ENCODE data around the gene CDH23. TPM values are rescaled to one million over a fixed set of nuclear protein-coding genes. Genes with fewer than 3 reads are reported as not detected.

The CDH23 gene
- total and polyA plus RNA-seq, 9 of the 15 experiments (the other 6 are each of a cell fraction or from before 2014, with no cell fraction given): 0.18 to 1.2 (median 0.47) TPM

- Histone ChIP-seq H3K9me3 (replicated peaks; ENCODE audit: control insufficient read depth, insufficient read depth, low read depth, low read length) (no peaks in the 10 kb centered on the region), H3K9ac (ENCODE audit: insufficient read depth in 1 of 2, low read depth in 2 of 2, low read length in 2 of 2) (no peak overlapping the region), H3K27me3 (ENCODE audit: control insufficient read depth in 2 of 2, insufficient read depth in 2 of 2, low read length in 2 of 2) (peaks cover 32 to 85% of the 10 kb centered on the region in 2 experiments; a peak in 4 of 5 replicates), H2AFZ (ENCODE audit: low read depth, low read length) (no peak overlapping the region), H3K4me2 (ENCODE audit: insufficient read depth, low read length) (no peak overlapping the region), H3K4me3 (no peak overlapping the region), H3K27ac (ENCODE audit: extremely low read depth, low read depth, low read length) (no peak overlapping the region), H3K9me1 (ENCODE audit: control insufficient read depth, insufficient read depth, low read length) (no peaks in the 10 kb centered on the region), H4K20me1 (replicated peaks; ENCODE audit: control insufficient read depth, insufficient read depth, low read length) (peaks cover 9% of the 10 kb centered on the region), H3K4me1 (replicated peaks in 1 of 2; ENCODE audit: control insufficient read depth in 2 of 2, insufficient read depth in 2 of 2, low read length in 2 of 2) (peaks cover 0 to 7% of the 10 kb centered on the region in 2 experiments; a peak in 3 of 5 replicates), H3K79me2 (ENCODE audit: control insufficient read depth, insufficient read depth, low read length) (no peaks in the 10 kb centered on the region), H3K36me3 (ENCODE audit: control insufficient read depth, insufficient read depth, low read length) (no peaks in the 10 kb centered on the region)
- no TSS peak for BruUV-seq (replicated peaks)
- WGBS (ENCODE audit: insufficient coverage, low coverage, missing lambda C conversion rate): 4% methylated on average over 9 of the region's 9 CpGs
- in situ Hi-C loops (cut with MboI): no loop called here
- ChIA-PET CTCF (ENCODE audit: low intra/inter-chr PET ratio) (interaction anchor here (0.5 kb wide), 1 partner anchor 92 kb away, joined by 3 read pairs; no protein-coding TSS in a partner anchor), POLR2A (interaction anchor here (0.9 to 1.3 kb wide), 3 partner anchors 10 to 43 kb away, joined by 3 to 5 read pairs (median 3); no protein-coding TSS in a partner anchor)
- DNase-seq (ENCODE audit: extremely low read depth in 1 of 4, low spot score in 3 of 4) (no peak), FAIRE-seq (no peak), ATAC-seq (no peak)
- intact Hi-C loops (cut with micrococcal nuclease): no loop called here
- no peak for TF ChIP-seq BRCA1 (IDR thresholded peaks at IDR 0.05)
- TF ChIP-seq BRCA1 (CRISPR knock-in tag; IDR thresholded peaks at IDR 0.05): no peak
- no peak for TF ChIP-seq FOXO4 (CRISPR knock-in tag; IDR thresholded peaks at IDR 0.05)
- no peak for TF ChIP-seq HDAC1 (IDR thresholded peaks at IDR 0.05)
- no peak for TF ChIP-seq ZNF140 (CRISPR knock-in tag; IDR thresholded peaks at IDR 0.05)
- no peak for TF ChIP-seq ZNF583 (CRISPR knock-in tag; IDR thresholded peaks at IDR 0.05)
- TF ChIP-seq CTCF (IDR thresholded peaks at IDR 0.05 in 2 of 3, conservative IDR thresholded peaks at IDR 0.05 in 1 of 3; ENCODE audit: insufficient read depth in 2 of 3, low read depth in 1 of 3, low read length in 3 of 3): no peak
- TF ChIP-seq ZNF384 (IDR thresholded peaks at IDR 0.05; ENCODE audit: low read depth, low read length): no peak
- TF ChIP-seq NR2C1 (IDR thresholded peaks at IDR 0.05): no peak
- TF ChIP-seq NR2C1 (tag; IDR thresholded peaks at IDR 0.05): no peak
- TF ChIP-seq ZNF436 (CRISPR knock-in tag; IDR thresholded peaks at IDR 0.05): no peak
- no peak for TF ChIP-seq ZFX (CRISPR knock-in tag; IDR thresholded peaks at IDR 0.05)
- TF ChIP-seq TGIF2 (CRISPR knock-in tag; IDR thresholded peaks at IDR 0.05): no peak
- TF ChIP-seq SETDB1 (IDR thresholded peaks at IDR 0.05; ENCODE audit: low read length): no peak
- no peak for TF ChIP-seq ZNF41 (CRISPR knock-in tag; conservative IDR thresholded peaks at IDR 0.05)
- TF ChIP-seq PHF8 (IDR thresholded peaks at IDR 0.05; ENCODE audit: borderline replicate concordance, low read length): no peak
- TF ChIP-seq CBFB (CRISPR knock-in tag; IDR thresholded peaks at IDR 0.05): no peak
- TF ChIP-seq MXD1 (CRISPR knock-in tag; IDR thresholded peaks at IDR 0.05; ENCODE audit: borderline replicate concordance, poor library complexity, severe bottlenecking): no peak
- no peak for TF ChIP-seq TEAD4 (IDR thresholded peaks at IDR 0.05; ENCODE audit: low read length)
- TF ChIP-seq TEAD4 (CRISPR knock-in tag; IDR thresholded peaks at IDR 0.05; ENCODE audit: borderline replicate concordance): no peak
- TF ChIP-seq CBX1 (IDR thresholded peaks at IDR 0.05; ENCODE audit: low read depth): no peak
These were observed 79.7 kb downstream of the CDH23 start for GRCh38 chr10:71476228-71477011.
